ENCODE measurements around the gene RET.

RET gene

DNA sequence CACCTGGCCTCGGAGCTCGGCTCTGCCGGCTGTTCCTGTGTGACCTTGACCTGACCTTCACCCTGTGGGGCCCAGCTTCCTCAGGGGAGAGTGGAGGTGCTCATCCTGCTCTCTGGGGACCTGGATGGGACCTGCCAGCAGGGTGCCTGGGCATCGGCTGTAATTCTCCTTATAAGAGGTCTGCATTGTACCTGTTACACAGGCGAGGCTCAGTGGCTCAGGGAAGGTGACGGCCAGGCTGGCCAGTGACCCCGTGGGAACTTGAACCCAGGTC, 29.0 kb downstream of the RET start:
- no peak for DNase-seq (ENCODE audit: low read depth in 2 of 3, low spot score in 2 of 3)

DNA sequence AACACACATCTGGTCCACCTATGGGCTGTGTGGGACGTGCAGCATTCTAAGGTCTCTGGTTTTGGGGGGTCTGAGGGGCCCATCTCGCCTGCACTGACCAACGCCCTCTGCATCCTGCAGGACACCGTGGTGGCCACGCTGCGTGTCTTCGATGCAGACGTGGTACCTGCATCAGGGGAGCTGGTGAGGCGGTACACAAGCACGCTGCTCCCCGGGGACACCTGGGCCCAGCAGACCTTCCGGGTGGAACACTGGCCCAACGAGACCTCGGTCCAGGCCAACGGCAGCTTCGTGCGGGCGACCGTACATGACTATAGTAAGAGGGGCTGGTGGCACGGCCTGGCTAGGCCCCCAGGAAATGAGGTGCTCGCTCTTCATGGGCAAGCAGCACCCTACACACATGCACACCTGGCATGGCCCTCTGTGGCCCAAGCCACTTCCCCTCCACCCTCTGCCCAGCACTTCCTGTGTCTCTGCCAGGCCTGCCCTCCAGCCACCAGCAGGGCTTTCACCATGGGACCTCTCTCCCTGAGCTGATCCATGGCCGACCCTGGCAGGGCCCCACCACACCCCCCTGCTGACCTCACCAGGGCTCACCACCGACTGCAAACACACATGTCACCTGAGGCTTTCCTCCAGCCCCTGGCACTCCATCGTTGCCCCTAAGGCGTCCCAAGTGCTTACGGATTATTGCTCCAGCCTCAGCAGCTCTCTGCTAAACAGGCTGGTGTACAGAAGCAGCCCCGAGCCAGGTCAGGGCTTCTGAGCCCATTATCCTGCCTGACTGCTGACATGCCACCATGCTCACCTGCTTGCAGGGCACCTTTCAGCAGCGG, 29.6 kb downstream of the RET start:
- no peak for DNase-seq (ENCODE audit: low read depth in 2 of 3, low spot score in 2 of 3)

DNA sequence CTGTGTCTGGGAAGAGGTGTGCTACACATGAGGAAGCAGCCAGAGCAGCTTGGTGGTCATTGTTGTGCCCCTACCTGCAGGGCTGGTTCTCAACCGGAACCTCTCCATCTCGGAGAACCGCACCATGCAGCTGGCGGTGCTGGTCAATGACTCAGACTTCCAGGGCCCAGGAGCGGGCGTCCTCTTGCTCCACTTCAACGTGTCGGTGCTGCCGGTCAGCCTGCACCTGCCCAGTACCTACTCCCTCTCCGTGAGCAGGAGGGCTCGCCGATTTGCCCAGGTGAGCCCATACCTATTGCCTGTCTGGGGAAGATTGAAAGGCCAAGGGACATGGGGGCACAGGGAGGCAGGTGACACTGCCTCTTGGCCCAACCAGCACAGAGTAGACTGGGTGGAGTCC, 32.1 kb downstream of the RET start:
- no peak for DNase-seq (ENCODE audit: low read depth in 2 of 3, low spot score in 2 of 3)

DNA sequence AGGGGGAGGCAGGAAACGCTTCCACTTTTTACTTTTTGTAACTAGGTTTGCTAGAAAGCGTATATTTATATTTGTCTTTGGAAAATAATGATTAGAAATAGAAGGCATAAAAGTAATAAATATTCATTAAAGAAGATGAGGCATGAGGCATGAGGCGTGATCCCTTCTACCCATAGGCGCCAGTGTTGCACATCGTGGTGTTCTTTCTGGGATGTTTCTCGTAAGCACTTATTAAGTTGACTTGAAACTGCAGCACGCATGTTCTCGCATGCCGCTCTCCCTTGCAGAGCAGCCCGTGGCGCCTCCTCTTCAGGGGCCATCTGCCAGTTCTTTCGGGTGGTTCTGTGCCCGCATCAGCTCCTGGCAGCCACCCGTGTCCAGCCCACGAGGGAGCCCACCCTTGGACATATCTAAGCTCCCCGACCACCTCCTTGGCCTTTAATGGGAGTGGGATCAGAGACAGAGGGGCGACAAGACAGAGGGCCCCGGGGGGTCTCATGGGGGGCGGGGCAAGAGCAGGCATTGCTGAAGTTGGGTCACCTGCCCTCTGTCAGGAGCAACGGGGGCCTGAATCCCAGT, 32.9 kb downstream of the RET start:
- DNase-seq (ENCODE audit: low read depth in 2 of 3, low spot score in 2 of 3): no peak

DNA sequence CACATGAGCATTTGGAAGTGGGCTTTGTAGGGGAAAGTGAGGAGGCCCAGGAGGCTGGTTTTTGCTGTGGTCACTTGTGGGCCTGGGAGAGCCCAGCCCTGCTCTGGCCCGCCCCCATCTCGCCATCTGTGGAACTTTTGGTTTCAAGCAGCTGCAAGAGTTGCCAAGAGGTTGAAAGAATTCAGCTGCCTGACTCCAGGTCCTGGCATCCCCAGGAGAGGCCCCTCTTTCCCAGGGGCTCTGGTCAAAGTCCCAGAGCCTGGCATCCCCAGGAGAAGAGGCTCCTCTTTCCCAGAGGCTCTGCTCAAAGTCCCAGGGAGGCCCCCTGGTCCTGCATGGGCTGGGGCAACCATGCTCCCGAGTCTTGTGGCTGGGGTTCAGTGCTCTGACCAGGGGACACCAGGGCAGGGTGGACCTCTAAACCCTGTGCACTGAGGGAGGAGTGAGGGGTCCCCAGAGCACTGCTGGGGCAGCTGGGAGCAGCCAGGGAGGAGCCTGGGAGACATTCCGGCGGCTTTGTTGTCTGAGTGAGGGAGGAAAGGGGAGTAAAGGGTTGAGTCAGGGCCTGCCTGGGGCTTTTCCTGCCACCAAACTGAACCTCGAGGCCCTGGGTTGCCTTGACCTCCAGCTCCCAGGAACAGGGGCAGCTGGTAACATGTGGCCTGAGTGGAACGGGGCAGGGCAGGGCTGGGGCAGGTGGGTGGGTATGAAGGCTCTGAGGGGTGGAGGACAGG, 33.6 kb downstream of the RET start:
- DNase-seq (ENCODE audit: low read depth in 2 of 3, low spot score in 2 of 3): no peak

DNA sequence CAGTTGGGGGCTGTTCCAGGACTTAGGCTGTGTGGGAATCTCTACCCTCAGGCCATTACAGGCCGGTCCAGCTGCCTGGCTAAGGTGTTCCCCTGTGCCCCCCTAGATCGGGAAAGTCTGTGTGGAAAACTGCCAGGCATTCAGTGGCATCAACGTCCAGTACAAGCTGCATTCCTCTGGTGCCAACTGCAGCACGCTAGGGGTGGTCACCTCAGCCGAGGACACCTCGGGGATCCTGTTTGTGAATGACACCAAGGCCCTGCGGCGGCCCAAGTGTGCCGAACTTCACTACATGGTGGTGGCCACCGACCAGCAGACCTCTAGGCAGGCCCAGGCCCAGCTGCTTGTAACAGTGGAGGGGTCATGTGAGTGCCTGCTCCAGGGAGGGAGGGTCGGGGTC, 34.2 kb downstream of the RET start:
- DNase-seq (ENCODE audit: low read depth in 2 of 3, low spot score in 2 of 3): no peak

DNA sequence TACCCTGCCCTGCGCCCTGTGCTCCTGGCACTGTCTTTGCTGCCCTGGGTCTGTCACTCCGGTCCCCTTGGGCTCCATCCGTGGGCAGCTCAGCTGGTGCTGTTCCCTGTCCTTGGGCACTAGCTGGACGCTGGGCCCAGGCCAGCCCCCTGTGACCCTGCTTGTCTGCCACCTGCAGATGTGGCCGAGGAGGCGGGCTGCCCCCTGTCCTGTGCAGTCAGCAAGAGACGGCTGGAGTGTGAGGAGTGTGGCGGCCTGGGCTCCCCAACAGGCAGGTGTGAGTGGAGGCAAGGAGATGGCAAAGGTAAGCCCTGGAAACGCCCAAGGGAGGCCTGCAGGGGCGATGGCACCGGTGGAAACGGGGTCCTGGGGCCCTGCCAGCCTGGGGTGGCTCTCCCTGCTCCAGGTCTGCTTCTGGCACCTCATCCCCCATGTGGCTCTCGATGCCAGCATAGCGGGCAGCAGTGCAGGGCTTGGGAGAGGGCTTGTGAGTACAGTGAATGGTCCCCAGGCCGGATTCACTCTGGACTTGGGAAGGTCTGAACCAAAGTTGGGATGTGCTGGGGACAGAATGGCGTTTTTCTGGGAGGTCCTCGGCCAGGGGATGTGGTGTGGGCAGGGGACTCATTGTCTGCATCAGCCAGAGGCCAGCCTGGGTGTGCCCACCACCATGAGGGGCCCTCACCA, 35.2 kb downstream of the RET start:
- DNase-seq (ENCODE audit: low read depth in 2 of 3, low spot score in 2 of 3): no peak

DNA sequence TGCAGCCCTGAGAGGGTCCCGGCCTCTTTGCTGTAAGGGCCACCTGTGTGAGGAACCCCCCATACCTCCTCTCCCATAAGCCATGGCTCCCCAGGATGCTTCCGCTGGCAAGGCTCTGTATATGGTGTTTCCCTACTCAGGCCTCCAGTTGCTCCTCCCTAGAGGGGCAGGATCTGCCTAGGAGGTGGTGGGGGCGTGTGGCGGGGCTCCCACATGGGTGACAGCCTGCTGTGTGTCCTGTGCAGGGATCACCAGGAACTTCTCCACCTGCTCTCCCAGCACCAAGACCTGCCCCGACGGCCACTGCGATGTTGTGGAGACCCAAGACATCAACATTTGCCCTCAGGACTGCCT, 35.7 kb downstream of the RET start:
- no peak for DNase-seq (ENCODE audit: low read depth in 2 of 3, low spot score in 2 of 3)

DNA sequence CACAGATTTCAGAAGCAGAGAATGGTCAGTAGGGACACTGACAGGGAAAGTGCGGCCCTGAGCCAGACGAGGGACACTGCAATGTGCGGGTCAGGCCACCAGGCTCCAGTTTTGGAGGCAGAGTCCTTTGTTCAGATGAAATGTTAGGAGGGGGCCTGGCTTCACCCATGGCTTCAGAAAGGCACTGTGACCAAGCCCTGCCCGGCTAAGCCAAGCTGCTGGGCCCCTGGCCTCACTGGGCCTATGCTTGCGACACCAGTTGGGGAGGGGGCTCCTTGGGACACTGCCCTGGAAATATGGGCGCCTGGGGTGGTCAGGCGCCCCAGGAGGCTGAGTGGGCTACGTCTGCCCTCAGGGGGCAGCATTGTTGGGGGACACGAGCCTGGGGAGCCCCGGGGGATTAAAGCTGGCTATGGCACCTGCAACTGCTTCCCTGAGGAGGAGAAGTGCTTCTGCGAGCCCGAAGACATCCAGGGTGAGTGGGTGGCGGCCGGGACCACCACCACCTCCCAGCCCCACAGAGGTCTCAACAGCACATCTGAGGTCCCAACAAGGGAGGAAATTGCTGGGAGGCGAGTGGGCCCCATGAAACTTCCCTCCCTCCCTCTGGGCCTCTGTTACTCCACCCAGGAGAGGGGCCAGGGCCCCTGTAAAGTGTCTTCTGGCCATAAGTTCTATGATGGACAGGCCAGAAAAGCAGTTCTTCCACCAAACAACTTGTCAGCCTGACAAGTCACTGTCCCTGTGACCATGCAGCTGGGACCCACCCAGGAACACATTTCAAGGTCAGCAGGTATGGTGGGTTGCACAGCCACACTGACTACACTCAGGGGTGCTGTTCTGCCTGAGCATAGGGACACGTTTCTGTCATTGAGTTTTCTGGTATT, 36.6 kb downstream of the RET start:
- DNase-seq (ENCODE audit: low read depth in 2 of 3, low spot score in 2 of 3): no peak

DNA sequence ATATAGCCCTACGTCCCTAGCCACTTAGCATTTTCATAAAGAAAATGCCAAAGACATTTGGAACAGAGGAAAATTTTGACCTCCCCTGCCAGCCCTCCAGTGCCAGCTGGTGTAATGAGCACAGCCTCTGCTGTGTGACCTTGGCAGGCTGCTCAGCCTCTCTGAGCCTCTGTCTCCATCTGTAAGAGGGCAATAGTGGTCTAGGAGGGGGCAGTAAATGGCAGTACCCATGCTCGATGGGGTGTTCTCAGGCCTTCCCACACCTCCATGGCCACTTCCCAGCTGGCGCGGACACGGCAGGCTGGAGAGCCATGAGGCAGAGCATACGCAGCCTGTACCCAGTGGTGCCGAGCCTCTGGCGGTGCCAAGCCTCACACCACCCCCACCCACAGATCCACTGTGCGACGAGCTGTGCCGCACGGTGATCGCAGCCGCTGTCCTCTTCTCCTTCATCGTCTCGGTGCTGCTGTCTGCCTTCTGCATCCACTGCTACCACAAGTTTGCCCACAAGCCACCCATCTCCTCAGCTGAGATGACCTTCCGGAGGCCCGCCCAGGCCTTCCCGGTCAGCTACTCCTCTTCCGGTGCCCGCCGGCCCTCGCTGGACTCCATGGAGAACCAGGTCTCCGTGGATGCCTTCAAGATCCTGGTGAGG, 37.3 kb downstream of the RET start:
- no peak for DNase-seq (ENCODE audit: low read depth in 2 of 3, low spot score in 2 of 3)

DNA sequence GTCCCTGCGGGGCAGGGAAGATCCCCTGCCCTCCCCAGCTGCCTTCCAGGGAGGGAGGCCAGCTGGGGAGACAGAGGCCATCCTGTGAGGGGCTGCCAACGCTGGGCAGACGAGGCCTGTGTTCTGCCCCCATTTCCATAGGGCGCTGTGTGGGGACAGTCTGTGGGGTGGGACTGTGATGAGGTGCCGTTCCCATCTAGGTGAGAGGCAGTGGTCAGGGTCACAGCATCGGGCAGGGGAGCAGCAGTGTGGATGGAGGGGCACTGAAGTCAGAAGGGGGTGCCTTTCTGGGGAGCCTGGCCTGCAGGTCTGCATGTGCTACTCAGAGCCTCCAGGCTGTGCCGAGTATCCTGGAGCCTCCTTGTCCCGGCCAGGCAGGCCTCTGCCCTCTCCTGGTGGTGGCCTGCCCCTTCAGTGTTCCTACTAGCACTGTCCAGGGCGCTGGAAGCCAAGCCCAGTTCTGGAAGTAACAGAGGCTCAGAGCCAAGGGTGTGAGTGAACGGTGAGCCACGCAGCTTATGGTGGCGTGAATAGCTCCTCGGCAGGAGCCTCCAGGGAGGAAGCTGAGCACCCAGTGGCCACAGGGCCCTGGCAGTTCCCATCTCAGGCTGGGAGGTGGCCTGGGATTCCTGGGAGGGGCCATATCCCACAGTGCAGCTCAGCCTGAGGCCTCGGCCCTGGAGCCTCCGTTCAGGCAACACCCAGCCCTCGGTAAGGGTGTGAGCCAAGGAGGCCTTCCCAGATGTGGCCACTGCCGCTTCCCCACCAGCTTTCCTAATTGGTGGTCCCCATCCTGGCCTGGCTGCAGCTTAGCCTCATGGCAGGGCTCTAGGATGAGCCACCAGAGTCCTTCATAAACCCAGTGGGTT, 38.1 kb downstream of the RET start:
- DNase-seq (ENCODE audit: low read depth in 2 of 3, low spot score in 2 of 3): no peak

DNA sequence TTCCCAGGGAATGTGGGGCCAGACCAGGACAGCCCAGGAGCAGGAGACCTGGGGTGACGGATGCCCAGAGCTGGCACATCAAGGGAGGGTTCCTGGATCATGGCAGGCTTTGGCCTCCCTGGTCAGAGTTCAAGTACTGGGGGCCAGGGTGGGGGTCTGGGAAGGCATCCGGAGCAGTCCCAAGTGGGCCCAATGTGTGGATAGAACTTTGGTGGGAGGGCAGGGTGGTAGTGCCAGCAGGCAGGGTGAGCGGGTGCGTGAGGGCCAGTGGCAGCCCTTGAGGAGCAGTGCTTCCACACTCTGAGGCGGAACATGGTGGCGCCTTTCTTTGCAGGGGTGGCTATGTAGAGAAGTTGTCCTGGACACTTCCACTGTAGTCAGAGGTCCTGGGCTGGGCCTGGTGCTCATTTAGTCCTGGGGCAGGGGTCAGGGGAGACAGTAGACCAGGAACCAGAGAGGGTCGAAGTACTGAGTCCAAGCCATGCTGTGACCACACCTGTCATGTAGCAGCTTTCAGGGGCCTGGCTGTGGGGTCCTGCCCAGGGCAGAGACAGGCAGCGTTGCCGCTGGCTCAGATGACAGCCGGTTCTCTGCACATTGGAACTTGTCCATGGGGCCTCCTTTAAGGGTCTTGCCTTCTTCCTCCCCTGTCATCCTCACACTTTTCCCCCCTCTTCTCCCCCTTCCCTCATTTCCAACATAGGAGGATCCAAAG, 39.2 kb downstream of the RET start:
- DNase-seq (ENCODE audit: low read depth in 2 of 3, low spot score in 2 of 3): no peak

DNA sequence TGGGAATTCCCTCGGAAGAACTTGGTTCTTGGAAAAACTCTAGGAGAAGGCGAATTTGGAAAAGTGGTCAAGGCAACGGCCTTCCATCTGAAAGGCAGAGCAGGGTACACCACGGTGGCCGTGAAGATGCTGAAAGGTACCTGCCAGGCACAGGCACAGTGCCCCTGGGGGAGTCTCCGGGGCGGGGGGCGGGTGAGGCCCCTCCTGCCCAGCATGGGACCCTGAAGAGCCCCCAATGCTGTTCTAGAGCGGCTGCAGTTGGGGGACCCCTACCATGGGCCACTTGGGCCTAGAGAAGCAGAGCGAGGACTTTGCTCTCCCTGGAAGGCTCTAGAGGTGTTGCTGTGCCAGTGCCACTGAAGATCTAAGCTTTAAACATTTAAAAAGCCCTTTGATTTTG, 39.7 kb downstream of the RET start:
- DNase-seq (ENCODE audit: low read depth in 2 of 3, low spot score in 2 of 3): no peak

DNA sequence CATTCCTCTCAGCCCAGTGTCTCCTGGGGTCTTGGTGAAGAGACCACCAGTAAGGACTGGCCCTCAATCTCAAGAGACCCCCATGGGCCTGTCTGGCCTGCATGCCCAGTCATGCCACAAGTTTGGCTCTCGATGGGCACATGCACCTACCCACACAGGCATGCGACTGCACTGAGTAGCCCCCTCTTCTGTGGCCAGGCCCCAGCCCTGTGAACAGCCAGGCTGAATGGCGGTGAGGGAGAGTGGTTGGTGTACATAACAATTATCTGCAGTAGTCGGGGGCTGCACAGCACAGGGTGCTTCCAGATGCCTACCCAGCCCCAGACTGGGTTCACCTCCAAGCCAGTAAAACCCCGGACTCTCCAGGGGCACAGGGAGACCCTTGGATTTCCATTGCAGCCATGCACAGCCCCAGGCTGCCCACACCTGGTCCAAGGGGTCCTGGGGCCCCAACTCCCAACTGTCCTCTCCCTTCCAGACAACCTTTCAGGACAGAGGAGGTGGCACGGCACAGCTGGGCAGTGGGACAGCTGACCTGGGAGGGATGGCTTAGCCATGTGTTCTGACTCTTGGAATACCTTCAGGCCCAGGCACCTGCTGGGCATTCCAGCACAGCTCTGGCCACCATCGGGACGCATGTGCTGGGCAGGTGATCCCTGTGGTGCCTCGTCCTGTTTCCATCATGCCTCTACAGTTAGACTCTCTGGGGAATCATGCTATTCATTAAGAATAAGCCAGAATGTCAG, 40.3 kb downstream of the RET start:
- DNase-seq (ENCODE audit: low read depth in 2 of 3, low spot score in 2 of 3): no peak

DNA sequence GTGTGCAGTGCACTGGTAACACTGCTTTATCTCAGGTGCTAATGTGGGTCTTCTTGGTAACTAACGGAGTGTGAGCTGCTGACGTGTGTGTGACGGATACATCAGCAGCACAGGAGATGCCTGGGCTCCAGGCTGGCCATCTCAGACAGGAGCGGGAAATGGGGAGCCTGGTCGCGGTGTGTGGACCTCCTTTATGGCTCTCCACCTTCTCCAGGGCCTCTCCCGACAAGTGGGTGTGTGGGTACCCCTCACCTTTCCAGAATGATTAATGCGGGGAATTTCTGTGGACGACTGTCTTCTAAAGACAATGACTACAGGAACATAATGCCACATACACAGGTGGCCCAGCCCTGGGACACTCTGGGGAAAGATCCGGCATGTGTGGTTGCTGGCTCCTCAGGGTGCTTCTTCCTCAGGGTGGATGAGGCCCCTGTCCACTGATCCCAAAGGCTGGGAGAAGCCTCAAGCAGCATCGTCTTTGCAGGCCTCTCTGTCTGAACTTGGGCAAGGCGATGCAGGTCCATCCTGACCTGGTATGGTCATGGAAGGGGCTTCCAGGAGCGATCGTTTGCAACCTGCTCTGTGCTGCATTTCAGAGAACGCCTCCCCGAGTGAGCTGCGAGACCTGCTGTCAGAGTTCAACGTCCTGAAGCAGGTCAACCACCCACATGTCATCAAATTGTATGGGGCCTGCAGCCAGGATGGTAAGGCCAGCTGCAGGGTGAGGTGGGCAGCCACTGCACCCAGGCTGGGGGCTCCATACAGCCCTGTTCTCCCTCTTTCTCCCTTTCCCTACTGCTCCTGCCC, 41.1 kb downstream of the RET start:
- DNase-seq (ENCODE audit: low read depth in 2 of 3, low spot score in 2 of 3): no peak

DNA sequence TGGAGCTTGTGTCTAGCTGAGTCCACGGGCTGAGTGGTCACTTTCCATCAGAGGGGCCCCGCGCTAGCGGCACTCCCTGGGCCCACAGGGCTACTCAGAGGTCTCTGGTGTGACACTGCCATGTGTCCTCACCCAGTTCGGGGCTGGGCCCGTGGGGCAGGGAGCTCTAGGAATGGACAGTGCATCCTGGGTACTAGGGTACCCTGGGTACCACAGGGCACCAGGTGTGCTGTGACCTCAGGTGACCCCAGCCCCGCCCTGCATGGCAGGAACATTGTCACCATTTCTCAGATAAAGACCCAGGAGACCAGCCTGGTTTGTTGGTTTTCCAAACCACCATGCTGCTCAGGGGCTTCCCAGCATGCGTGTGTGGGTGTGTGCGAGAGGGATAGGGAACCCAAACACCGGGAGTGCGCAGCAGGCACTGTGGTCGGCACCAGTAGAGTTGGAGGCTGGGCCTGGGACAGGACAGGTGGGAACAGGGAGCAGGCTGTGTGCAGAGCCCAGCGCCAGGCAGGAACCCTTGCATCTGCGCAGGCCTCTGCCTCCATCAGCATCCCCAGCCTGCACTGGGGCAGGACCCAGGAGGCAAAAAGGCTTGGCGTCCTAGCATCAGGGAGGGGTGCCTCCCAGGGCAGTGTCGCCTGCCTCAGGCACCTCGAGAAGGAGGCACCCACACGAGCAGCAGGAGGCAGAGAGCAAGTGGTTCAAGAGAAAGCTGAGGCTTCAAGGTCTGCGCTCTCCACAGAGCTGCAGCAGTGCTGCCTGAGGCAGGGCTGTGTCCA, 42.0 kb downstream of the RET start:
- no peak for DNase-seq (ENCODE audit: low read depth in 2 of 3, low spot score in 2 of 3)
